Measurements from ENCODE around the gene TRPC4. TPM values are rescaled to one million over a fixed set of nuclear protein-coding genes. Genes with fewer than 3 reads are reported as not detected.

TRPC4 gene
- total and polyA plus RNA-seq, 10 donors: 0.06 to 0.42 (median 0.15) TPM; not detected in 4

DNA sequence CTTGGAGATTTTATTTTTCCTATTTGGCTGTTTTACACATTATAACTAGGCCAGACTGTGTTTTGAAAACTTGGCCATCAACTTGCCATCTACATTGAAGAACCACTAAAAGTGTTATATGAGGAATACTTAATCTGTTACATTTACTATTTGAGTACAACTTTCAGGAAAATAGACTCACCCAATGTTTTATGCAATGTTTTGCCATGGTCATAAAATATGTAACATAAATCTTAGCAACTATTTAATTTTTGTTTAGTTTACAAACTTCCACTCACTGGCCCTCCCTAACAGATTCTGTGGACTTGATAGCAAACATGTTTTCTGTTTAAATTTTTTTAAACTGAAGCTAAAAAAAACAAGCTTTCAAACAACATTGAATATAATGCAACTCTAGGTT is 23.7 kb upstream of the TRPC4 start:
- Histone ChIP-seq H3K27ac (no peak overlapping the region), H3K27me3 (replicated peaks in 1 of 7) (no peaks in the 10 kb centered on the region), H3K9me3 (no peaks in the 10 kb centered on the region), H3K36me3 (no peaks in the 10 kb centered on the region), H3K4me1 (no peaks in the 10 kb centered on the region), H3K4me3 (no peak overlapping the region)
- intact Hi-C loops (cut with DNase I; ENCODE audit: low total_unique reads): no loop called here
- no peak for DNase-seq
- TF ChIP-seq POLR2AphosphoS5 (IDR thresholded peaks at IDR 0.05): no peak
- TF ChIP-seq, protein P1, sequence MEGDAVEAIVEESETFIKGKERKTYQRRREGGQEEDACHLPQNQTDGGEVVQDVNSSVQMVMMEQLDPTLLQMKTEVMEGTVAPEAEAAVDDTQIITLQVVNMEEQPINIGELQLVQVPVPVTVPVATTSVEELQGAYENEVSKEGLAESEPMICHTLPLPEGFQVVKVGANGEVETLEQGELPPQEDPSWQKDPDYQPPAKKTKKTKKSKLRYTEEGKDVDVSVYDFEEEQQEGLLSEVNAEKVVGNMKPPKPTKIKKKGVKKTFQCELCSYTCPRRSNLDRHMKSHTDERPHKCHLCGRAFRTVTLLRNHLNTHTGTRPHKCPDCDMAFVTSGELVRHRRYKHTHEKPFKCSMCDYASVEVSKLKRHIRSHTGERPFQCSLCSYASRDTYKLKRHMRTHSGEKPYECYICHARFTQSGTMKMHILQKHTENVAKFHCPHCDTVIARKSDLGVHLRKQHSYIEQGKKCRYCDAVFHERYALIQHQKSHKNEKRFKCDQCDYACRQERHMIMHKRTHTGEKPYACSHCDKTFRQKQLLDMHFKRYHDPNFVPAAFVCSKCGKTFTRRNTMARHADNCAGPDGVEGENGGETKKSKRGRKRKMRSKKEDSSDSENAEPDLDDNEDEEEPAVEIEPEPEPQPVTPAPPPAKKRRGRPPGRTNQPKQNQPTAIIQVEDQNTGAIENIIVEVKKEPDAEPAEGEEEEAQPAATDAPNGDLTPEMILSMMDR (IDR thresholded peaks at IDR 0.05 in 8 of 11, conservative IDR thresholded peaks at IDR 0.05 in 3 of 11): no peak
- no peak for TF ChIP-seq POLR2A (IDR thresholded peaks at IDR 0.05)

DNA sequence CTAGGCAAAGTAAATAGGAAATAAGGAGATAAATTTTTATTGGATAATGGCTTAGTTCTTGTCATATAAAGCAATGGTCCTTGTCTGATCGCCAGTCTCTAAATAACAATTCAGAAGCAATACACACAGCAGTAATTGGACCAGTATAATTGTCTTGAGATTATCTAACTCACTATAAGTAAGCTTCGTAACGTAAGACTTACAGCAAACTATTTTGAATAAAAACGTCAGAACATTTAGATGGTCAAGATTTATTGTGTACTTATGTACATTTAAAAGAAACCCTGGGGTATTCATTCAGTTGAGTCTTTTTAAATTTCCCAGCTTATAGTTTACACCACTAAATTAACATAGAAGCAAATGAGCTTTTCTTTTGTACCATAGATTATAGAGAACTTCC is 20.2 kb upstream of the TRPC4 start:
- no peak overlapping the region for H3K4me3 ChIP-seq
- no peak for DNase-seq
- intact Hi-C loops (cut with DNase I; ENCODE audit: low total_unique reads): no loop called here
- TF ChIP-seq POLR2A (IDR thresholded peaks at IDR 0.05) (no peak), POLR2AphosphoS5 (IDR thresholded peaks at IDR 0.05) (no peak)
- TF ChIP-seq, protein P1 (IDR thresholded peaks at IDR 0.05 in 8 of 11, conservative IDR thresholded peaks at IDR 0.05 in 3 of 11): no peak
- 64 to 70% (median 65%) methylated on average over 4 of the region's 4 CpGs for WGBS, 5 donors
- H3K4me1 ChIP-seq: no peaks in the 10 kb centered on the region
- H3K36me3 ChIP-seq: no peaks in the 10 kb centered on the region
- H3K9me3 ChIP-seq: no peaks in the 10 kb centered on the region
- H3K27me3 ChIP-seq (replicated peaks in 1 of 7): no peaks in the 10 kb centered on the region
- no peak overlapping the region for H3K27ac ChIP-seq

- 64 to 75% (median 72%) methylated on average over 2 of the region's 2 CpGs for WGBS, 5 donors
- Histone ChIP-seq H3K4me3 (no peak overlapping the region), H3K27me3 (replicated peaks in 1 of 7) (no peaks in the 10 kb centered on the region)
Observed at GRCh38 chr13:37889102-37889501, 19.5 kb upstream of the TRPC4 start.

GRCh38 chr13:37886879-37887278 is 17.3 kb upstream of the TRPC4 start:
- 40 to 56% (median 46%) methylated on average over 4 of the region's 4 CpGs for WGBS, 5 donors
- no peaks in the 10 kb centered on the region for H3K27me3 ChIP-seq (replicated peaks in 1 of 7)
- H3K27ac ChIP-seq: no peak overlapping the region
- TF ChIP-seq, protein P1 (IDR thresholded peaks at IDR 0.05 in 8 of 11, conservative IDR thresholded peaks at IDR 0.05 in 3 of 11): no peak
- TF ChIP-seq POLR2AphosphoS5 (IDR thresholded peaks at IDR 0.05): no peak
- TF ChIP-seq POLR2A (IDR thresholded peaks at IDR 0.05): no peak
- no peaks in the 10 kb centered on the region for H3K4me1 ChIP-seq
- no peak overlapping the region for H3K4me3 ChIP-seq
- no peaks in the 10 kb centered on the region for H3K36me3 ChIP-seq
- intact Hi-C loops (cut with DNase I; ENCODE audit: low total_unique reads): no loop called here
- no peaks in the 10 kb centered on the region for H3K9me3 ChIP-seq
- no peak for DNase-seq

More at GRCh38 chr13:37889102-37889501, 19.5 kb upstream of the TRPC4 start:
- intact Hi-C loops (cut with DNase I; ENCODE audit: low total_unique reads): no loop called here
- no peak overlapping the region for H3K27ac ChIP-seq
- DNase-seq: no peak
- H3K4me1 ChIP-seq: no peaks in the 10 kb centered on the region
- no peaks in the 10 kb centered on the region for H3K9me3 ChIP-seq
- no peaks in the 10 kb centered on the region for H3K36me3 ChIP-seq
- TF ChIP-seq POLR2A (IDR thresholded peaks at IDR 0.05) (no peak), POLR2AphosphoS5 (IDR thresholded peaks at IDR 0.05) (no peak)
- TF ChIP-seq, protein P1 (IDR thresholded peaks at IDR 0.05 in 8 of 11, conservative IDR thresholded peaks at IDR 0.05 in 3 of 11): no peak

Data from spleen (tissue), 11 donors.